Stimulated activated effector memory CD8-positive, alpha-beta T cell treated with anti-CD3 and anti-CD28 coated beads, Interleukin-12 subunit alpha, Interleukin-12 subunit beta, amount 100 ng/mL, for 72 hours (primary cell): ENCODE results near the gene DDX3Y.

Source experiments
- ATAC-seq: fragments of 150-1000 bp; cut with Tn5 transposase; 2 replicates; pipeline ENCODE4 v1.10.0; 2021
- DNase-seq, 2 donors: peaks; one replicate each; pipeline ENCODE4 v3.0.0; 2021 to 2022; ENCODE audit warnings: low spot score in 2 of 2
- H3K27ac Mint-ChIP-seq: one replicate; pipeline ENCODE4 v1.8.0; 2022; ENCODE audit warnings: mild to moderate bottlenecking, mixed read lengths
- H3K36me3 Mint-ChIP-seq: one replicate; pipeline ENCODE4 v1.8.0; 2022; ENCODE audit warnings: mild to moderate bottlenecking, mixed read lengths
- H3K4me1 Mint-ChIP-seq: one replicate; pipeline ENCODE4 v1.8.0; 2022; ENCODE audit warnings: mixed read lengths
- H3K4me3 Mint-ChIP-seq: one replicate; pipeline ENCODE4 v1.8.0; 2022; ENCODE audit warnings: mild to moderate bottlenecking, mixed read lengths
- H3K9me3 Mint-ChIP-seq: one replicate; pipeline ENCODE4 v1.8.0; 2022; ENCODE audit warnings: mixed read lengths

Gene DDX3Y

GRCh38 chrY:12904618-12905516 lies at the start of gene DDX3Y:
Gene DDX3Y, plus strand, starts transcription at chrY:12904868. Its CDS starts 69 bp downstream, at chrY:12904937.
- Mint-ChIP-seq H3K9me3 (no peaks in the 10 kb centered on the region), H3K4me3 (peak within 1 kb of the TSS; percentile 90), H3K36me3 (peaks cover 56% of the 10 kb centered on the region), H3K4me1 (peaks cover 6% of the 10 kb centered on the region), H3K27ac (peak within 1 kb of the TSS; percentile 100)
- peak; percentile 94 for ATAC-seq
- DNase-seq, result peak; percentile 48 to 93

DNA sequence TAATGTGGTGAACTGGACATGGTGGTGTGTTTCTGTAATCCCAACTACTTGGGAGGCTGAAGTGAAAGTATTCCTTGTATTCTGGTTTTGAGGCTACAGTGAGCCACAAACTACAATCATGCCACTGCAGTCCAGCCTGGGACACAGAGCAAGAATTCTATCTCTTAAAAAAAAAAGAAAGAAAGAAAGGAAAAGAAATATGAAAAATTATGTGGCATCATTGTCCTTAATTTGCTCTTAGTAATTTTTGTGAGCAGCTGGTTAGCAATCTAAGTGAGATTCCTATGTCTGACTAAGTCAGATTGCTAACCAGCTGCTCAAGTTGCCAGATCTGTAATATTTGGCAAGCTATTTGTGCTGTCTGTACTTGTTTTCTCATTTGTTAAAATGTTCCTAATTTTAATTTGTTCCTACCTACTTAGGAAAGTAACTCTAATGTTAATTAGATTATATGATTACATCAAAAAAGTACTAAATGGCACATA lies 48.8 kb upstream of the DDX3Y start:
- DNase-seq (no peak), ATAC-seq (no peak)
- H3K27ac Mint-ChIP-seq, result no peak overlapping the region
- H3K4me1 Mint-ChIP-seq, result no peaks in the 10 kb centered on the region
- no peak overlapping the region for H3K4me3 Mint-ChIP-seq
- peaks cover 76% of the 10 kb centered on the region for H3K36me3 Mint-ChIP-seq
- H3K9me3 Mint-ChIP-seq, result no peaks in the 10 kb centered on the region

- Mint-ChIP-seq H3K27ac (no peak overlapping the region), H3K36me3 (peaks cover 2% of the 10 kb centered on the region), H3K4me3 (no peak overlapping the region), H3K4me1 (no peaks in the 10 kb centered on the region), H3K9me3 (no peaks in the 10 kb centered on the region)
- DNase-seq (no peak), ATAC-seq (no peak)
Observed at GRCh38 chrY:12867960-12868359, 36.7 kb upstream of the DDX3Y start.

DNA sequence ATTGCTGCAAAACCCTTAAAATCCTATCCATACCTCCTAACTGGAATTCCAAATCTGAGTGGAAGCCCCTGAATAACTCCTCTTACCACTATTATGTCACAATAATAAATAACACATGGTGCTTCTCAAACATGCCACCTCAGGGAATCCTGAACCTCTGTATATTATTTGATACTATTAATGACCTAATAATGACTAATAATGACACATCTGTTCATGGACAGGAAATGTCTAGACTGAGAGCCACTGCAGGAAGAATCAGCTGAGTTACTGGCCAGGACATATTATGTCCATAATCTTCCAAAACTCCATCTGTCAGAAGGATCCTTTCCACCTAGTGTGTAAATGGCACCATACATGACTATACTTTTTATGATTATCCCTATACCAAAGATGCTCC lies 7.7 kb upstream of the DDX3Y start:
- Mint-ChIP-seq H3K9me3 (no peaks in the 10 kb centered on the region), H3K36me3 (no peaks in the 10 kb centered on the region), H3K4me1 (no peaks in the 10 kb centered on the region), H3K4me3 (no peak overlapping the region), H3K27ac (no peak overlapping the region)
- ATAC-seq (no peak), DNase-seq (no peak)

GRCh38 chrY:12898604-12899003 lies 6.1 kb upstream of the DDX3Y start:
- Mint-ChIP-seq H3K9me3 (no peaks in the 10 kb centered on the region), H3K27ac (no peak overlapping the region), H3K4me1 (no peaks in the 10 kb centered on the region), H3K36me3 (no peaks in the 10 kb centered on the region), H3K4me3 (no peak overlapping the region)
- DNase-seq, result no peak
- no peak for ATAC-seq

GRCh38 chrY:12905517-12905872 lies 827 bp downstream of the DDX3Y start:
- peak; percentile 12 to 88 for DNase-seq

DNA sequence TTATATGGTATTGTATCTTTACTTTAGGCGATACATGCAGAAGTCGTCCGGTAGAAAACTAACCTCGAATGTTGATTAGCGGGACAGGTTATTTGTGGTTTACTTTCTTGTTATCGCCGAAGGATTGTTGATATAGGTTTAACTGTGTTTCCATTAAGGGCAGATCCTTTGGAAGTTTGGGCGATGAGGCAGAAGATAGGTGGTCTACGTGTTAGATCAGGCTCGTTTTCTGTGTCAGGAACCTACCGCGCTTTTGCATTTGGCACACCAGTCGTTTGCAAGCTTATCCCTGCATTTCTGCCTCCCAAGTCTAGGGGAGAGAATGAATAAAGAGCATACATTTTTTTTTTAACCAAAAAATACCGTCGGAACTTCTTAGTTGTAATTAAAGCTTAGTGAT lies 1.2 kb downstream of the DDX3Y start:
- ATAC-seq, result no peak
- H3K9me3 Mint-ChIP-seq, result no peaks in the 10 kb centered on the region
- peaks cover 66% of the 10 kb centered on the region for H3K36me3 Mint-ChIP-seq
- H3K4me3 Mint-ChIP-seq, result peak overlapping the region; percentile 90
- H3K4me1 Mint-ChIP-seq, result peaks cover 11% of the 10 kb centered on the region
- no peak for DNase-seq
- H3K27ac Mint-ChIP-seq, result peak overlapping the region; percentile 100

More at GRCh38 chrY:12905517-12905872, 827 bp downstream of the DDX3Y start:
- Mint-ChIP-seq H3K4me1 (peaks cover 11% of the 10 kb centered on the region), H3K4me3 (peak overlapping the region; percentile 90), H3K36me3 (peaks cover 62% of the 10 kb centered on the region), H3K27ac (peak overlapping the region; percentile 100), H3K9me3 (no peaks in the 10 kb centered on the region)
- peak; percentile 73 for ATAC-seq

- ATAC-seq, result no peak
- no peak overlapping the region for H3K4me3 Mint-ChIP-seq
- H3K4me1 Mint-ChIP-seq, result peaks cover 6% of the 10 kb centered on the region
- peaks cover 100% of the 10 kb centered on the region for H3K36me3 Mint-ChIP-seq
- no peaks in the 10 kb centered on the region for H3K9me3 Mint-ChIP-seq
- H3K27ac Mint-ChIP-seq, result no peak overlapping the region
- DNase-seq, result no peak
Observed at GRCh38 chrY:12913541-12913940, 8.9 kb downstream of the DDX3Y start.

DNA sequence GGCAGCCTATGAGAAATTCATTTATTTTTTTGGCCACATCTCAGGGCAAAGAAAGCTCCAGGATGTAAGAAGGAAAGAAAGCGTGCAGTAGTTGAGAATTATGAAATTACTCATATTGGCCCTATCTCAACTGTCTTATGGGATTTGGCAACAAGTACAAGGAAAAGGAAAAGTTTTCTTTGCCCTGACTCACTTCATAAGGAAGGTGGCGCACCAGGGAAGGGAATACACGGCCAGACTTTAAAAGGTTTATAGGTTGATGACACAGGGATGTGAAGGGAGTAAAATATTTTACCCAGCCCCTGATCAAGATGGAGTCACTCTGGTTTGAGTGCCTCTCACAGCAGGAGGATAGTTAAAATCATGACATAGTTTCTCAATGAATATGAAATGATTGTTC lies 23.4 kb downstream of the DDX3Y start:
- ATAC-seq (no peak), DNase-seq (no peak)
- Mint-ChIP-seq H3K27ac (no peak overlapping the region), H3K4me1 (no peaks in the 10 kb centered on the region), H3K9me3 (no peaks in the 10 kb centered on the region), H3K36me3 (no peaks in the 10 kb centered on the region), H3K4me3 (no peak overlapping the region)

DNA sequence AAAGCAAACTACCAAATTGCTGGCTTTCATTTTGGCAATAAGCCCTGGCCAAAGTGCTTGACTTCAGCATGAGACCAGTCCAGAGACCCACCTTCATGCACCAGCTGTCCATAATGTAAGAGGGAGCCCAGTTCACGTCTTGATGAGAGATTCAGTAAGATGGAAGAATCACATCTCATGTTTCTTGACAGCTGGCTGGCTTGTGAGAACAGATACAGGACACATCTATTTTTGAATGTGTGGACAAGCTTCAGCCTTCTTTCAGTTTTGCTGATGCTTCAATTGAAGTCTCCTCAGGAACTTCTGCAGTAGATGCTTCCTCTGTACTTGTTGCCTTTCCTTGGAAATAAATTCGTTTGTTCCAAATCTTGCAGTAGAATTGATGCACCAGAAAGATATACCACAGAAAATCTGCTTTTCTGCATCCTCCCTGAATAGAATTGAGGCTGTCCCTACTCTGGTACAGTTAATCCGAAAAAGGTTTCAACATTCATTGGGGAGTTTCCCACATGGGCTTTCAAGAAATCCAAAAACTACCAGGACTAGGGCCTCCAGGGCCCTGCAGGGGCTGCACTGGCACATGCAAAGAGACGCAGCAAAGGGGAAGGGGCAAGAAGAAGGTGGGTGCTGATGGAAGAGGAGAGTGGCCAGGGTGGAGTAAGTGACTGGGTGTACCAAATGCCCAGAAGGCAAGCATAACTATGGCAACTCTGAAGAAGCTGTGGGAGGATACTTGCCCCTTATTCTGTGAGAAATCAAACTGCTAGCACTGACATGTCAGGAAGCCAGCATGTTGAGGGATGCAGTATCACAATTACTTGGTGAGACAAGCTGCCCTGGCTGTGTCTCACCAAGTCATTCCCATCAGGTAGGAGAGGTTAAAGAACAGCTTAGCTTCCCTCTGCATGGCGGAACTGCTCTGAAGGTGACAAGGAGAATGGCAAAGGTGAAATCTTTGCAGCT lies 37.3 kb downstream of the DDX3Y start:
- Mint-ChIP-seq H3K4me3 (no peak overlapping the region), H3K9me3 (no peaks in the 10 kb centered on the region), H3K27ac (no peak overlapping the region), H3K36me3 (no peaks in the 10 kb centered on the region), H3K4me1 (no peaks in the 10 kb centered on the region)
- no peak for DNase-seq
- ATAC-seq, result no peak
